Spleen (tissue), 11 donors: Measurements from ENCODE around the gene MYADM. TPM values are rescaled to one million over a fixed set of nuclear protein-coding genes. Genes with fewer than 3 reads are reported as not detected.

Source experiments
- DNase-seq: peaks from one replicate; pipeline ENCODE4 v3.0.0-alpha.2; 2020
- H3K27ac ChIP-seq, 8 donors: fragments of 200-600 bp; sonication (generic) in 7 of 8; 1 replicate in 4 of 8; 2 replicates in 4 of 8; pipeline versions ENCODE4 v1.5.0 to v1.8.0; 2016 to 2021; ENCODE audit warnings: inconsistent platforms in 4 of 8, mild to moderate bottlenecking in 4 of 8, moderate library complexity in 1 of 8
- H3K27me3 ChIP-seq, 7 donors: fragments of 200-600 bp; sonication (generic) in 6 of 7; replicated peaks in 1 of 7; 1 replicate in 4 of 7; 2 replicates in 3 of 7; pipeline versions ENCODE4 v1.5.0 to v1.8.0; 2016 to 2021; ENCODE audit warnings: inconsistent platforms in 3 of 7, mild to moderate bottlenecking in 1 of 7
- H3K36me3 ChIP-seq, 6 donors: fragments of 200-600 bp; sonication (generic) in 5 of 6; 1 replicate in 4 of 6; 2 replicates in 2 of 6; pipeline versions ENCODE4 v1.5.0 to v1.8.0; 2016 to 2021; ENCODE audit warnings: inconsistent platforms in 2 of 6
- H3K4me1 ChIP-seq, 6 donors: fragments of 200-600 bp; sonication (generic) in 5 of 6; 1 replicate in 3 of 6; 2 replicates in 3 of 6; pipeline versions ENCODE4 v1.5.0 to v1.8.0; 2016 to 2021; ENCODE audit warnings: inconsistent platforms in 3 of 6
- H3K4me3 ChIP-seq, 8 donors: fragments of 200-600 bp; sonication (generic) in 7 of 8; 1 replicate in 4 of 8; 2 replicates in 4 of 8; pipeline versions ENCODE4 v1.5.0 to v1.8.0; 2016 to 2021; ENCODE audit warnings: inconsistent platforms in 4 of 8, mild to moderate bottlenecking in 4 of 8, moderate library complexity in 2 of 8
- H3K9me3 ChIP-seq, 8 donors: fragments of 200-600 bp; sonication (generic) in 7 of 8; 1 replicate in 4 of 8; 2 replicates in 4 of 8; pipeline versions ENCODE4 v1.5.0 to v1.8.0; 2016 to 2021; ENCODE audit warnings: inconsistent platforms in 4 of 8
- CTCF ChIP-seq, 11 experiments: fragments of 200-600 bp in 7 of 11; fragments of 450-650 bp in 4 of 11; sonication (generic) in 4 of 11; IDR thresholded peaks in 8 of 11; conservative IDR thresholded peaks in 3 of 11; 1 replicate in 7 of 11; 2 replicates in 4 of 11; pipeline versions ENCODE4 v1.4.0 to v1.8.0; 2016 to 2021; ENCODE audit warnings: antibody characterized with exemption in 11 of 11, inconsistent platforms in 4 of 11, mild to moderate bottlenecking in 1 of 11
- POLR2A ChIP-seq, 3 donors: fragments of 450-650 bp; IDR thresholded peaks; one replicate each; pipeline ENCODE4 v1.5.1; 2017; ENCODE audit warnings: antibody characterized with exemption in 3 of 3, mild to moderate bottlenecking in 1 of 3
- POLR2AphosphoS5 ChIP-seq, 3 donors: sonication (generic); formaldehyde crosslinking; IDR thresholded peaks; one replicate each; pipeline ENCODE4 v1.5.1; 2017; ENCODE audit warnings: antibody characterized with exemption in 3 of 3
- WGBS, 5 donors: extraction: QIAGEN DNeasy Blood & Tissue Kit in 3 of 5; methylation state at CpG; one replicate each; pipeline versions ENCODE4 v1.1.5 to v1.1.7; 2013 to 2018; 5-methylcytosine and 5-hydroxymethylcytosine counted together
- intact Hi-C: fragments of 100-400 bp; cut with DNase I; formaldehyde crosslinking; loops from one replicate; pipeline ENCODE4 v1.15.0; 2023; ENCODE audit warnings: low total_unique reads
- polyA plus RNA-seq, 3 donors: library from polyadenylated mRNA; stranded (reverse); fragments of 200-250 nt; gene quantifications; one replicate each; pipeline ENCODE4 v1.2.1, GENCODE V29; 2013
- total RNA-seq, 7 donors: library from RNA; depleted of rRNA in 3 of 7; stranded (reverse); fragments of >200 nt in 3 of 7; fragmentation: NEBNext Ultra II Directional in 4 of 7; extraction: Animal tissue kit (Norgen Biotek cat#: 25700) in 4 of 7; gene quantifications; one replicate each; pipeline versions ENCODE4 v1.1.0 to v1.2.1, GENCODE V29; 2016 to 2021
- donor health status: healthy with polysubstance abuse.
- donor health status: DM: no; HTN: no; CAD: no; lungs with moderate emphysema.
- donor health status: DM: no; HTN: no; CAD: no.
- donor health status: Bipolar disorder and iron deficiency.
- donor health status: healthy.
- donor health status: DM: no; HTN: no; CAD: no.
- donor health status: DM: yes; HTN: yes; CAD: no.

The MYADM gene
- total and polyA plus RNA-seq, 10 donors, result 9.1 to 146 (median 50.8) TPM

DNA sequence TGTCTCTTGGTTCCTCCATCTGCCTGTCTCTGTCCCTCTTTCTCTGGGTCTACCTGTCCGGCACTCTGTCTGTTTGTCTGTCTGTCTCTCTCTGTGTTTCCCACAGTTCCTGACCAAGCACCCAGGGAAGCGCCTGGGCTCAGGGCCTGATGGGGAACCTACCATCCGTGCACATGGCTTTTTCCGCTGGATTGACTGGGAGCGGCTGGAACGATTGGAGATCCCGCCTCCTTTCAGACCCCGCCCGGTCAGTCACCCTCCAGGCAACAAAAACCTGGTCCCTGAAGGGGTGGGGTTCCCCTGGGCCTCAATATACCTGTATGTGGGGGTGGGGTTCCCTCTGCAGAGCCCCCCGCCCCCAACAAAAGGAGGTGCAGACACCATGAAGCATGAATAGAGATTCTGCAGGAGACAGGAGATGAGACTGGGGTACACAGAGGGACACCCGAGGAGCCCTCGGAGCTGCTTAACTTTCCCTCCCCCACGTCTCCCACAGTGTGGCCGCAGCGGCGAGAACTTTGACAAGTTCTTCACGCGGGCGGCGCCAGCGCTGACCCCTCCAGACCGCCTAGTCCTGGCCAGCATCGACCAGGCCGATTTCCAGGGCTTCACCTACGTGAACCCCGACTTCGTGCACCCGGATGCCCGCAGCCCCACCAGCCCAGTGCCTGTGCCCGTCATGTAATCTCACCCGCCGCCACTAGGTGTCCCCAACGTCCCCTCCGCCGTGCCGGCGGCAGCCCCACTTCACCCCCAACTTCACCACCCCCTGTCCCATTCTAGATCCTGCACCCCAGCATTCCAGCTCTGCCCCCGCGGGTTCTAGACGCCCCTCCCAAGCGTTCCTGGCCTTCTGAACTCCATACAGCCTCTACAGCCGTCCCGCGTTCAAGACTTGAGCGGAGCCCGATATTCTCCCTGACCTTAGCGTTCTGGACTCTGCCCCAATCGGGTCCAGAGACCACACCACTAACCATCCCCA is 38.8 kb downstream of the MYADM start:
- Histone ChIP-seq H3K4me3 (peak overlapping the region in 1 of 8 donors; percentile 25), H3K9me3 (peaks cover 0 to 4% (median 0%) of the 10 kb centered on the region in 8 donors), H3K4me1 (peaks cover 0 to 33% (median 22%) of the 10 kb centered on the region in 6 donors), H3K36me3 (no peaks in the 10 kb centered on the region), H3K27ac (no peak overlapping the region), H3K27me3 (peaks cover 0 to 99% (median 51%) of the 10 kb centered on the region in 7 donors)
- intact Hi-C loops, result loop anchor here (10.0 kb wide), 1 partner anchor 118 kb away; no protein-coding TSS in a partner anchor
- TF ChIP-seq POLR2A (IDR thresholded peaks at IDR 0.05), result no peak
- TF ChIP-seq CTCF (IDR thresholded peaks at IDR 0.05 in 8 of 11, conservative IDR thresholded peaks at IDR 0.05 in 3 of 11), result peak; percentile 58 to 93 (median 84)
- WGBS, 5 donors, result 11 to 17% (median 14%) methylated on average over 42 to 48 of the region's 48 CpGs
- peak; percentile 89 for DNase-seq

- no peak overlapping the region for H3K27ac ChIP-seq
- H3K9me3 ChIP-seq, result peaks cover 0 to 4% (median 0%) of the 10 kb centered on the region in 8 donors
- H3K4me1 ChIP-seq, result peaks cover 0 to 33% (median 22%) of the 10 kb centered on the region in 6 donors
- no peak for DNase-seq
- intact Hi-C loops, result loop anchor here (10.0 kb wide), 1 partner anchor 118 kb away; no protein-coding TSS in a partner anchor
- no peaks in the 10 kb centered on the region for H3K36me3 ChIP-seq
- TF ChIP-seq CTCF (IDR thresholded peaks at IDR 0.05 in 8 of 11, conservative IDR thresholded peaks at IDR 0.05 in 3 of 11) (no peak), POLR2AphosphoS5 (IDR thresholded peaks at IDR 0.05) (no peak), POLR2A (IDR thresholded peaks at IDR 0.05) (no peak)
- 25 to 37% (median 36%) methylated on average over 14 of the region's 14 CpGs for WGBS, 5 donors
- H3K4me3 ChIP-seq, result peak overlapping the region in 1 of 8 donors; percentile 25
- H3K27me3 ChIP-seq, result peaks cover 0 to 99% (median 53%) of the 10 kb centered on the region in 7 donors
These were observed 39.5 kb downstream of the MYADM start for GRCh38 chr19:53907193-53907581.

DNA sequence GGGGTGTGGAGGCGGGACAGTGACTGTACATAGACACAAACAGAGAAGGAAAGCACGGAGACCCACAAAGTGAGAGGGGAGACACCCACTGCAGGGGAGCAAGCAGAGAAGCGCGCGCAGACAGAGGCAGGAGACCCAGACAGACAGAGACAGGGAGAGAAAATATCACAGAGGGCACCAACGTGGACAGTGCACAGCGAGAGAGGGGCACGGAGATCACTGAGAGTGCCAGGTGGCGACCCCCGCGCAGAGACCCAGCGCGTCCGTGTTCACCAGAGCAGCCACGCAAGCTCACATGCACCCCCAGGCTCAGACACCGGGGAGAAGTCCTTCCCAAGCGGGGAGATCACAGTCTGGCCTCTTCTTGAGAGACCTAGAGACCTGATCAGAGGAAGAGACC is 40.0 kb downstream of the MYADM start:
- 17 to 26% (median 20%) methylated on average over 11 to 17 of the region's 17 CpGs for WGBS, 5 donors
- intact Hi-C loops, result loop anchor here (10.0 kb wide), 1 partner anchor 117 kb away; no protein-coding TSS in a partner anchor
- no peak for DNase-seq
- no peak for TF ChIP-seq POLR2AphosphoS5 (IDR thresholded peaks at IDR 0.05)
- no peak for TF ChIP-seq CTCF (IDR thresholded peaks at IDR 0.05 in 8 of 11, conservative IDR thresholded peaks at IDR 0.05 in 3 of 11)
- TF ChIP-seq POLR2A (IDR thresholded peaks at IDR 0.05), result no peak
- Histone ChIP-seq H3K27ac (no peak overlapping the region), H3K4me3 (peak overlapping the region in 1 of 8 donors; percentile 30), H3K4me1 (peaks cover 0 to 33% (median 22%) of the 10 kb centered on the region in 6 donors), H3K27me3 (peaks cover 0 to 99% (median 53%) of the 10 kb centered on the region in 7 donors), H3K9me3 (peaks cover 0 to 4% (median 0%) of the 10 kb centered on the region in 8 donors), H3K36me3 (no peaks in the 10 kb centered on the region)
